ENCODE results near the gene GOLGA6D. TPM values are rescaled to one million over a fixed set of nuclear protein-coding genes. Genes with fewer than 3 reads are reported as not detected.

The GOLGA6D gene
- total and polyA plus RNA-seq, 2 donors (not counting 1 experiment from before 2014, with no cell fraction given), result not detected

- ATAC-seq (ENCODE audit: low read depth) (no peak), DNase-seq (no peak)
- Mint-ChIP-seq H3K4me3 (no peak overlapping the region), H3K27me3 (peaks cover 15% of the 10 kb centered on the region), H3K9me3 (ENCODE audit: insufficient read depth) (no peaks in the 10 kb centered on the region), H3K4me1 (peaks cover 2% of the 10 kb centered on the region), H3K27ac (no peak overlapping the region)
- intact Hi-C loops (cut with micrococcal nuclease), result no loop called here
- TF ChIP-seq CTCF (IDR thresholded peaks at IDR 0.05), result no peak
- TF ChIP-seq EZH2 (IDR thresholded peaks at IDR 0.05; ENCODE audit: borderline replicate concordance, insufficient read depth, low read depth, low read length, poor library complexity, severe bottlenecking), result no peak
- no peak overlapping the region for H2AFZ ChIP-seq (ENCODE audit: insufficient read depth, low read depth, low read length, poor library complexity, severe bottlenecking)
- H3K79me2 ChIP-seq (ENCODE audit: control insufficient read depth, insufficient read depth, low read length), result no peaks in the 10 kb centered on the region
- H3K9ac ChIP-seq (ENCODE audit: low read length), result no peak overlapping the region
- H4K20me1 ChIP-seq (ENCODE audit: control insufficient read depth, insufficient read depth, low read length, poor library complexity, severe bottlenecking), result no peaks in the 10 kb centered on the region
- H3K27me3 ChIP-seq (replicated peaks in 1 of 4; ENCODE audit: control extremely low read depth in 1 of 4, control insufficient read depth in 3 of 4, insufficient read depth in 4 of 4, low read length in 3 of 4), result peaks cover 0 to 2% (median 0%) of the 10 kb centered on the region in 4 experiments
- no peaks in the 10 kb centered on the region for H3K9me3 ChIP-seq (ENCODE audit: control extremely low read depth in 1 of 3, control insufficient read depth in 2 of 3, insufficient read depth in 1 of 3, low read length in 2 of 3)
- no peak overlapping the region for H3K4me3 ChIP-seq (ENCODE audit: control extremely low read depth in 1 of 5, extremely low read depth in 1 of 5, insufficient read depth in 1 of 5, low read depth in 2 of 5, low read length in 4 of 5)
- H3K36me3 ChIP-seq (replicated peaks in 1 of 2; ENCODE audit: control extremely low read depth in 1 of 2, control insufficient read depth in 1 of 2, extremely low read depth in 1 of 2, insufficient read depth in 2 of 2, low read length in 1 of 2), result no peaks in the 10 kb centered on the region
- H3K27ac ChIP-seq (ENCODE audit: low read length in 2 of 2), result no peak overlapping the region
- H3K4me2 ChIP-seq (replicated peaks; ENCODE audit: low read depth, low read length, poor library complexity, severe bottlenecking), result no peak overlapping the region
- WGBS (ENCODE audit: insufficient coverage), result no CpG with 5 or more reads among the region's 4 CpGs
- no peaks in the 10 kb centered on the region for H3K4me1 ChIP-seq (ENCODE audit: control insufficient read depth in 2 of 2, insufficient read depth in 2 of 2, low read length in 2 of 2)
- POLR2A ChIA-PET, result no interaction called here
- CTCF ChIA-PET, result no interaction called here
Observed at GRCh38 chr15:75325922-75326321, 43.3 kb downstream of the GOLGA6D start.

- no peak overlapping the region for H2AFZ ChIP-seq (ENCODE audit: insufficient read depth, low read depth, low read length, poor library complexity, severe bottlenecking)
- Mint-ChIP-seq H3K4me1 (peaks cover 2% of the 10 kb centered on the region), H3K4me3 (no peak overlapping the region), H3K27me3 (peaks cover 13% of the 10 kb centered on the region), H3K9me3 (ENCODE audit: insufficient read depth) (no peaks in the 10 kb centered on the region), H3K27ac (no peak overlapping the region)
- H3K27ac ChIP-seq (ENCODE audit: low read length in 2 of 2), result no peak overlapping the region
- H3K4me2 ChIP-seq (replicated peaks; ENCODE audit: low read depth, low read length, poor library complexity, severe bottlenecking), result no peak overlapping the region
- POLR2A ChIA-PET, result no interaction called here
- no peak overlapping the region for H3K4me3 ChIP-seq (ENCODE audit: control extremely low read depth in 1 of 5, extremely low read depth in 1 of 5, insufficient read depth in 1 of 5, low read depth in 2 of 5, low read length in 4 of 5)
- WGBS (ENCODE audit: insufficient coverage), result 100% methylated on average over 3 of the region's 4 CpGs
- ATAC-seq (ENCODE audit: low read depth), result no peak
- H3K9ac ChIP-seq (ENCODE audit: low read length), result no peak overlapping the region
- H3K27me3 ChIP-seq (replicated peaks in 1 of 4; ENCODE audit: control extremely low read depth in 1 of 4, control insufficient read depth in 3 of 4, insufficient read depth in 4 of 4, low read length in 3 of 4), result peaks cover 0 to 2% (median 0%) of the 10 kb centered on the region in 4 experiments
- H4K20me1 ChIP-seq (ENCODE audit: control insufficient read depth, insufficient read depth, low read length, poor library complexity, severe bottlenecking), result no peaks in the 10 kb centered on the region
- no peaks in the 10 kb centered on the region for H3K79me2 ChIP-seq (ENCODE audit: control insufficient read depth, insufficient read depth, low read length)
- H3K4me1 ChIP-seq (ENCODE audit: control insufficient read depth in 2 of 2, insufficient read depth in 2 of 2, low read length in 2 of 2), result no peaks in the 10 kb centered on the region
- H3K9me3 ChIP-seq (ENCODE audit: control extremely low read depth in 1 of 3, control insufficient read depth in 2 of 3, insufficient read depth in 1 of 3, low read length in 2 of 3), result no peaks in the 10 kb centered on the region
- intact Hi-C loops (cut with micrococcal nuclease), result no loop called here
- no peak for TF ChIP-seq EZH2 (IDR thresholded peaks at IDR 0.05; ENCODE audit: borderline replicate concordance, insufficient read depth, low read depth, low read length, poor library complexity, severe bottlenecking)
- TF ChIP-seq CTCF (IDR thresholded peaks at IDR 0.05), result no peak
- CTCF ChIA-PET, result no interaction called here
- DNase-seq, result no peak
- no peaks in the 10 kb centered on the region for H3K36me3 ChIP-seq (replicated peaks in 1 of 2; ENCODE audit: control extremely low read depth in 1 of 2, control insufficient read depth in 1 of 2, extremely low read depth in 1 of 2, insufficient read depth in 2 of 2, low read length in 1 of 2)
Observed at GRCh38 chr15:75327005-75327404, 44.4 kb downstream of the GOLGA6D start.
